HepG2 (cell line): ENCODE results near the gene GNAI2. TPM values are rescaled to one million over a fixed set of nuclear protein-coding genes. Genes with fewer than 3 reads are reported as not detected.

Experiments used
- ARNT2 ChIP-seq: sonication (generic); formaldehyde crosslinking; IDR thresholded peaks from 2 replicates; pipeline ENCODE4 v1.8.0; 2022; ENCODE audit warnings: mild to moderate bottlenecking, low read depth, missing genetic modification reagents, moderate library complexity
- BRD4 ChIP-seq: sonication (generic); formaldehyde crosslinking; IDR thresholded peaks from 2 replicates; pipeline ENCODE4 v1.4.0; 2020; ENCODE audit warnings: missing genetic modification reagents
- KAT8 ChIP-seq: IDR thresholded peaks from 2 replicates; pipeline ENCODE4 v1.6.1; 2016; ENCODE audit warnings: missing genetic modification reagents, missing compliant biosample characterization
- KMT2B ChIP-seq: IDR thresholded peaks from 2 replicates; pipeline ENCODE4 v1.6.1; 2016; ENCODE audit warnings: missing genetic modification reagents, missing compliant biosample characterization
- MZF1 ChIP-seq: sonication (generic); formaldehyde crosslinking; IDR thresholded peaks from 2 replicates; pipeline ENCODE4 v1.8.1; 2023; ENCODE audit warnings: mild to moderate bottlenecking, missing genetic modification reagents, borderline replicate concordance
- NPAS2 ChIP-seq: sonication (generic); formaldehyde crosslinking; IDR thresholded peaks from 2 replicates; pipeline ENCODE4 v1.8.0; 2022; ENCODE audit warnings: mild to moderate bottlenecking, missing genetic modification reagents, borderline replicate concordance
- NR1H2 ChIP-seq: sonication (generic); formaldehyde crosslinking; IDR thresholded peaks from 2 replicates; pipeline ENCODE4 v1.8.1; 2022; ENCODE audit warnings: low read depth, missing genetic modification reagents, borderline replicate concordance
- NR2F1 ChIP-seq, 2 experiments: fragments of 450-650 bp in 1 of 2; formaldehyde crosslinking in 1 of 2; IDR thresholded peaks; 2 replicates each; pipeline versions ENCODE4 v1.5.0 to v1.6.1; 2016 to 2020; ENCODE audit warnings: mild to moderate bottlenecking in 1 of 2, missing compliant biosample characterization in 1 of 2, missing genetic modification reagents in 1 of 2, moderate library complexity in 1 of 2
- PHF20 ChIP-seq: sonication (generic); formaldehyde crosslinking; IDR thresholded peaks from 2 replicates; pipeline ENCODE4 v1.5.0; 2020; ENCODE audit warnings: mild to moderate bottlenecking, missing genetic modification reagents
- PHF21A ChIP-seq: sonication (generic); formaldehyde crosslinking; IDR thresholded peaks from 2 replicates; pipeline ENCODE4 v1.5.0; 2020; ENCODE audit warnings: mild to moderate bottlenecking, missing genetic modification reagents
- POLR2AphosphoS2 ChIP-seq: IDR thresholded peaks from 2 replicates; pipeline ENCODE4 v1.6.1; 2011; ENCODE audit warnings: low read depth, low read length, improper control_type of control experiment
- POLR2AphosphoS5 ChIP-seq: IDR thresholded peaks from 2 replicates; pipeline ENCODE4 v1.6.1; 2012; ENCODE audit warnings: low read depth, low read length
- RNF2 ChIP-seq: fragments of 450-650 bp; conservative IDR thresholded peaks from 2 replicates; pipeline ENCODE4 v1.6.1; 2016; ENCODE audit warnings: low read depth
- SAP130 ChIP-seq: IDR thresholded peaks from 2 replicates; pipeline ENCODE4 v1.6.1; 2016; ENCODE audit warnings: low read depth
- ZBTB10 ChIP-seq: sonication (generic); formaldehyde crosslinking; IDR thresholded peaks from 2 replicates; pipeline ENCODE4 v1.4.0; 2020; ENCODE audit warnings: missing genetic modification reagents, borderline replicate concordance
- ZEB1 ChIP-seq: IDR thresholded peaks from 2 replicates; pipeline ENCODE4 v1.6.1; 2012; ENCODE audit warnings: mild to moderate bottlenecking, low read depth, inconsistent platforms; ENCODE audit not compliant: insufficient replicate concordance
- ZKSCAN5 ChIP-seq: sonication (generic); formaldehyde crosslinking; IDR thresholded peaks from 2 replicates; pipeline ENCODE4 v1.5.1; 2020; ENCODE audit warnings: mild to moderate bottlenecking, missing genetic modification reagents
- ZNF24 ChIP-seq: fragments of 450-650 bp; IDR thresholded peaks from 2 replicates; pipeline ENCODE4 v1.6.1; 2017; ENCODE audit warnings: antibody characterized with exemption, mild to moderate bottlenecking
- ZNF274 ChIP-seq: sonication (generic); formaldehyde crosslinking; IDR thresholded peaks from 2 replicates; pipeline ENCODE4 v1.5.1; 2020; ENCODE audit warnings: mild to moderate bottlenecking, missing genetic modification reagents
- ZNF280B ChIP-seq: sonication (generic); formaldehyde crosslinking; IDR thresholded peaks from 2 replicates; pipeline ENCODE4 v1.5.0; 2020; ENCODE audit warnings: missing genetic modification reagents, mild to moderate bottlenecking, borderline replicate concordance
- ZNF326 ChIP-seq: sonication (generic); formaldehyde crosslinking; IDR thresholded peaks from 2 replicates; pipeline ENCODE4 v1.4.0; 2020; ENCODE audit warnings: missing genetic modification reagents, borderline replicate concordance
- ZNF382 ChIP-seq: sonication (generic); formaldehyde crosslinking; IDR thresholded peaks from 2 replicates; pipeline ENCODE4 v1.5.0; 2020; ENCODE audit warnings: missing genetic modification reagents, mild to moderate bottlenecking, borderline replicate concordance
- ZNF414 ChIP-seq: sonication (generic); formaldehyde crosslinking; IDR thresholded peaks from 2 replicates; pipeline ENCODE4 v1.5.0; 2020; ENCODE audit warnings: missing genetic modification reagents
- ZNF607 ChIP-seq: sonication (generic); formaldehyde crosslinking; IDR thresholded peaks from 2 replicates; pipeline ENCODE4 v1.5.1; 2020; ENCODE audit warnings: missing genetic modification reagents, mild to moderate bottlenecking, borderline replicate concordance
- ZNF788 ChIP-seq: sonication (generic); formaldehyde crosslinking; IDR thresholded peaks from 2 replicates; pipeline ENCODE4 v1.5.0; 2020; ENCODE audit warnings: mild to moderate bottlenecking, missing genetic modification reagents, borderline replicate concordance
- ZNF878 ChIP-seq: sonication (generic); formaldehyde crosslinking; IDR thresholded peaks from 2 replicates; pipeline ENCODE4 v1.8.1; 2023; ENCODE audit warnings: mild to moderate bottlenecking, missing genetic modification reagents, moderate library complexity
- ZNF891 ChIP-seq: sonication (generic); formaldehyde crosslinking; IDR thresholded peaks from 2 replicates; pipeline ENCODE4 v1.5.0; 2020; ENCODE audit warnings: mild to moderate bottlenecking, missing genetic modification reagents
- ZSCAN30 ChIP-seq: sonication (generic); formaldehyde crosslinking; IDR thresholded peaks from 2 replicates; pipeline ENCODE4 v1.5.0; 2020; ENCODE audit warnings: mild to moderate bottlenecking, missing genetic modification reagents
- polyA plus RNA-seq, 8 experiments: library from polyadenylated mRNA; depleted of rRNA in 3 of 8; stranded (reverse) in 7 of 8; unstranded in 1 of 8; fragments of >200 nt; fragmentation: Illumina TruSeq in 4 of 8; extraction: Trizol in 4 of 8; gene quantifications; 2 replicates each; pipeline versions ENCODE4 v1.2.1 to v1.2.3, GENCODE V29; 2011 to 2016; ENCODE audit warnings: low read depth in 4 of 8, missing spikeins in 1 of 8, mixed read lengths in 1 of 8; ENCODE audit not compliant: insufficient read depth in 1 of 8
- total RNA-seq, 5 experiments: library from RNA; depleted of rRNA; stranded (reverse); fragments of >200 nt; fragmentation: Illumina TruSeq; extraction: Trizol; gene quantifications; 2 replicates each; pipeline ENCODE4 v1.2.3, GENCODE V29; 2016; ENCODE audit warnings: low read depth in 1 of 5

GNAI2 gene
- total and polyA plus RNA-seq, 2 of the 13 experiments (the other 11 are each of a cell fraction or from before 2014, with no cell fraction given), result 51.1 to 66.2 TPM

- TF ChIP-seq RNF2 (no peak), ZNF280B (CRISPR knock-in tag) (peak; percentile 48; the same call in 1 of the 2 replicates), ZNF382 (CRISPR knock-in tag) (no peak), PHF21A (CRISPR knock-in tag) (peak; percentile 17), POLR2AphosphoS2 (no peak), ZNF274 (CRISPR knock-in tag) (peak; percentile 18; the same call in 1 of the 2 replicates), ARNT2 (no peak), ZNF891 (CRISPR knock-in tag) (no peak; the same call in 1 of the 2 replicates), KMT2B (no peak), ZEB1 (no peak), MZF1 (CRISPR knock-in tag) (no peak), ZNF788 (CRISPR knock-in tag) (no peak), BRD4 (CRISPR knock-in tag) (no peak), NR2F1 (CRISPR knock-in tag; IDR thresholded peaks at IDR 0.05) (0 out of 4 replicates have a peak, but pooled peaks of 1 of the 2 experiments have one; percentile 2), PHF20 (CRISPR knock-in tag) (no peak), ZNF878 (CRISPR knock-in tag) (no peak), ZNF326 (CRISPR knock-in tag) (no peak), NR1H2 (CRISPR knock-in tag) (no peak), ZNF607 (CRISPR knock-in tag) (no peak), ZBTB10 (CRISPR knock-in tag) (no peak; the same call in 1 of the 2 replicates), NPAS2 (CRISPR knock-in tag) (no peak), ZSCAN30 (no peak), ZKSCAN5 (no peak), KAT8 (CRISPR knock-in tag) (0 out of 2 replicates have a peak, but pooled peaks have one; percentile 49), ZNF24 (no peak), SAP130 (0 out of 2 replicates have a peak, but pooled peaks have one; percentile 39), POLR2AphosphoS5 (peak; percentile 7; the same call in 1 of the 2 replicates), ZNF414 (CRISPR knock-in tag) (no peak)
These were observed 29.0 kb downstream of the GNAI2 start (continued) for GRCh38 chr3:50264964-50265485.
